Astrocyte (in vitro differentiated cells and primary cell): ENCODE results near the gene EFL1. TPM values are rescaled to one million over a fixed set of nuclear protein-coding genes. Genes with fewer than 3 reads are reported as not detected.
"Not testable (repeated sequence)": the region's sequence is repeated elsewhere in the genome, so short reads cannot be mapped to it uniquely, and the experiment has no call there.

Source experiments
- DNase-seq: peaks from one replicate; pipeline ENCODE4 v3.0.0-alpha.2; 2010; ENCODE audit warnings: low read depth
- FAIRE-seq: peaks from 2 replicates; lab custom pipeline; 2011; peaks lifted over from hg19 to GRCh38; lab: Jason Lieb, UNC
- H2AFZ ChIP-seq: 2 replicates; pipeline ENCODE4 v1.6.0; 2012; ENCODE audit warnings: low read depth, low read length, inconsistent platforms
- H3K27ac ChIP-seq: 2 replicates; pipeline ENCODE4 v1.5.1; 2011; ENCODE audit warnings: low read depth, low read length, inconsistent platforms
- H3K27me3 ChIP-seq: 2 replicates; pipeline ENCODE4 v1.6.0; 2011; ENCODE audit warnings: low read length, inconsistent platforms; ENCODE audit not compliant: insufficient read depth
- H3K36me3 ChIP-seq: 2 replicates; pipeline ENCODE4 v1.5.1; 2011; ENCODE audit warnings: low read length, inconsistent platforms; ENCODE audit not compliant: insufficient read depth
- H3K4me1 ChIP-seq: 2 replicates; pipeline ENCODE4 v1.5.1; 2011; ENCODE audit warnings: low read length, inconsistent platforms; ENCODE audit not compliant: insufficient read depth
- H3K4me2 ChIP-seq: 2 replicates; pipeline ENCODE4 v1.6.0; 2012; ENCODE audit warnings: low read length, inconsistent platforms
- H3K4me3 ChIP-seq: 2 replicates; pipeline ENCODE4 v1.5.1; 2011; ENCODE audit warnings: low read depth, mild to moderate bottlenecking, low read length, inconsistent platforms; ENCODE audit not compliant: insufficient read depth
- H3K79me2 ChIP-seq: 2 replicates; pipeline ENCODE4 v1.6.0; 2012; ENCODE audit warnings: mild to moderate bottlenecking, low read length, inconsistent platforms; ENCODE audit not compliant: insufficient read depth
- H3K9ac ChIP-seq: 2 replicates; pipeline ENCODE4 v1.6.0; 2012; ENCODE audit warnings: mild to moderate bottlenecking, low read length, inconsistent platforms
- H3K9me3 ChIP-seq: 2 replicates; pipeline ENCODE4 v1.5.1; 2012; ENCODE audit warnings: low read depth, mild to moderate bottlenecking, low read length, inconsistent platforms; ENCODE audit not compliant: insufficient read depth
- H4K20me1 ChIP-seq: 2 replicates; pipeline ENCODE4 v1.6.0; 2012; ENCODE audit warnings: low read length, inconsistent platforms; ENCODE audit not compliant: insufficient read depth
- H3K27ac Mint-ChIP-seq: one replicate; pipeline ENCODE4 v1.8.0; 2021; ENCODE audit warnings: mild to moderate bottlenecking, mixed read lengths; ENCODE audit not compliant: unreplicated experiment
- H3K27me3 Mint-ChIP-seq: one replicate; pipeline ENCODE4 v1.8.0; 2021; ENCODE audit warnings: low read depth, mixed read lengths; ENCODE audit not compliant: unreplicated experiment
- H3K36me3 Mint-ChIP-seq: one replicate; pipeline ENCODE4 v1.8.0; 2021; ENCODE audit warnings: low read depth, mixed read lengths; ENCODE audit not compliant: unreplicated experiment
- H3K4me1 Mint-ChIP-seq: one replicate; pipeline ENCODE4 v1.8.0; 2021; ENCODE audit warnings: low read depth, mixed read lengths; ENCODE audit not compliant: unreplicated experiment
- H3K4me3 Mint-ChIP-seq: one replicate; pipeline ENCODE4 v1.8.0; 2021; ENCODE audit warnings: mild to moderate bottlenecking, moderate library complexity, mixed read lengths; ENCODE audit not compliant: unreplicated experiment
- H3K9me3 Mint-ChIP-seq: one replicate; pipeline ENCODE4 v1.8.0; 2021; ENCODE audit warnings: mild to moderate bottlenecking, mixed read lengths; ENCODE audit not compliant: unreplicated experiment
- EZH2 ChIP-seq: IDR thresholded peaks from 2 replicates; pipeline ENCODE4 v1.6.1; 2012; ENCODE audit warnings: mild to moderate bottlenecking, low read length, inconsistent platforms; ENCODE audit not compliant: insufficient read depth
- total RNA-seq: library from RNA; stranded (reverse); gene quantifications from 2 replicates; pipeline ENCODE4 v1.2.1, GENCODE V29; 2021
- TF ChIP-seq, protein P1 (sequence below): IDR thresholded peaks from 2 replicates; pipeline ENCODE4 v1.5.1; 2011; ENCODE audit warnings: low read depth, mild to moderate bottlenecking, inconsistent platforms, low read length, moderate library complexity; ENCODE audit not compliant: insufficient read depth

EFL1 gene
- total RNA-seq, 1 donor from 2014 or later = 13.7 TPM

DNA sequence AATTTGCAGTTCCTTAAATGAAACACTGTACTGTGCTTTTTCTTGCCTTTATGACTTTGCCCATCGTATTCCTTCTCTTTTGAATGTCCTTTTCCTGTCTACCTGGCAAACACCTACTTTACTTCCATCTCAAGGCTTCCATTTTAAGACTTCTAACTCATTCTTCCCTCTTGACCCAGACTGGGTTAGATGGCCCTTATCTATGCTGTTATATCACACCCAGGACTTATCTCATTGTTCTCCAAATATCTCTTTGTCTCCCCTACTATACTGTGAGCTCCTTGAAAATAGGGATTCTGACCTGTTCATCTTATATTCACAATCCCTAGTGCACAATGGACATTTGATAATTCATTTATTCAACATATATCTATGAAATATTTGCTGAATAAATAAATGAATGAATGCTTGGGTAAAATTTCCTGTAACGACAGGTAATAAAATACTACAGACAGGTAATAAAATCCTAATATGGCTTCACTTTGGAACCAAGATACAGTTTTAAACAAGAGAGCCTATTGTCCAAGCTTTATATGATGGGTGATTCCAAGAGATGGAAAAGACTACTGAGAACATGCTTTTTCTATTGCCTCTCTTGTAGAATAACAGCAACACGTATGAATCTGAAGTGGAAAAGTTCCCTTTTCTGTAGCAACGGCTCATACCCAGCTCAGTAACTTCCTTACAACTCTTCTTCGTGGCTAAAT is 22.7 kb downstream of the EFL1 start:
- peaks cover 4% of the 10 kb centered on the region for H3K36me3 Mint-ChIP-seq
- TF ChIP-seq EZH2 = no peak
- TF ChIP-seq, protein P1, sequence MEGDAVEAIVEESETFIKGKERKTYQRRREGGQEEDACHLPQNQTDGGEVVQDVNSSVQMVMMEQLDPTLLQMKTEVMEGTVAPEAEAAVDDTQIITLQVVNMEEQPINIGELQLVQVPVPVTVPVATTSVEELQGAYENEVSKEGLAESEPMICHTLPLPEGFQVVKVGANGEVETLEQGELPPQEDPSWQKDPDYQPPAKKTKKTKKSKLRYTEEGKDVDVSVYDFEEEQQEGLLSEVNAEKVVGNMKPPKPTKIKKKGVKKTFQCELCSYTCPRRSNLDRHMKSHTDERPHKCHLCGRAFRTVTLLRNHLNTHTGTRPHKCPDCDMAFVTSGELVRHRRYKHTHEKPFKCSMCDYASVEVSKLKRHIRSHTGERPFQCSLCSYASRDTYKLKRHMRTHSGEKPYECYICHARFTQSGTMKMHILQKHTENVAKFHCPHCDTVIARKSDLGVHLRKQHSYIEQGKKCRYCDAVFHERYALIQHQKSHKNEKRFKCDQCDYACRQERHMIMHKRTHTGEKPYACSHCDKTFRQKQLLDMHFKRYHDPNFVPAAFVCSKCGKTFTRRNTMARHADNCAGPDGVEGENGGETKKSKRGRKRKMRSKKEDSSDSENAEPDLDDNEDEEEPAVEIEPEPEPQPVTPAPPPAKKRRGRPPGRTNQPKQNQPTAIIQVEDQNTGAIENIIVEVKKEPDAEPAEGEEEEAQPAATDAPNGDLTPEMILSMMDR = no peak
- no peaks in the 10 kb centered on the region for H3K9me3 ChIP-seq
- H2AFZ ChIP-seq = no peak overlapping the region
- peaks cover 2% of the 10 kb centered on the region for H3K36me3 ChIP-seq
- no peak overlapping the region for H3K27ac ChIP-seq
- no peaks in the 10 kb centered on the region for H3K4me1 ChIP-seq
- H3K9me3 Mint-ChIP-seq = no peaks in the 10 kb centered on the region
- no peak overlapping the region for H3K27ac Mint-ChIP-seq
- FAIRE-seq (no peak), DNase-seq (no peak)
- H3K79me2 ChIP-seq = no peaks in the 10 kb centered on the region
- H4K20me1 ChIP-seq = no peaks in the 10 kb centered on the region
- peaks cover 7% of the 10 kb centered on the region for H3K4me1 Mint-ChIP-seq
- H3K4me3 Mint-ChIP-seq = no peak overlapping the region
- H3K27me3 Mint-ChIP-seq = no peaks in the 10 kb centered on the region
- no peak overlapping the region for H3K4me2 ChIP-seq
- no peak overlapping the region for H3K9ac ChIP-seq
- H3K27me3 ChIP-seq = no peaks in the 10 kb centered on the region
- H3K4me3 ChIP-seq = no peak overlapping the region

DNA sequence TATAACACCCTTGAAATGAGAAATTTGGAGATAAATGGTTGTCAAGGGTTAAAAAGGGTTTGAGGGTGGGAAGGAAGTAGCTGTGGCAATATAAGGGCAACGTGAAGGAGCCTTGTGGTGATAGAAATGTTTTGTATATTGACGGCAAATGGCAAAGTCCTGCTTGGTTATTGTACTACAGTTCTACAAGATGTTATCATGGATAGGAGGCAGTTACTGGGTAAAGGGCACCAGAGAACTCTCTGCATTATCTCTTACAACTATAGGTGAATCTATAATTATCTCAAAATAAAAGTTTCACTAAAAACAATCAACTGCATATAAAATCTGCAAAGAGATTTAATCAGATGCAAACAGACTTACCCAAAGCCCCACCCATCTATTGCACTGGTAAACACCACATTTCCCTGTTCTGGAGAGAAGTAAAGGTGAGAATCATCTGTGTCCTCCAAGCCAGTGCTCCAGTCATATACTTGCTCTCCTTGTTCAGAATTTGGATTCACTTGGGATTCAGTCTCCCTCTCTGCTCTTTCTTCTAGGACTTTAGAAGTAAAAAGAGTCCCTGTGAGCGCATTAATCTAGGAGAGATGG is 24.5 kb downstream of the EFL1 start:
- H4K20me1 ChIP-seq, H3K4me3 ChIP-seq, H3K4me1 ChIP-seq, H3K9ac ChIP-seq, H3K4me2 ChIP-seq, H3K27ac ChIP-seq, H3K36me3 Mint-ChIP-seq, H3K36me3 ChIP-seq, H2AFZ ChIP-seq, H3K4me3 Mint-ChIP-seq, H3K27ac Mint-ChIP-seq, H3K4me1 Mint-ChIP-seq, H3K79me2 ChIP-seq, DNase-seq, FAIRE-seq, H3K9me3 ChIP-seq, H3K9me3 Mint-ChIP-seq, H3K27me3 Mint-ChIP-seq, H3K27me3 ChIP-seq: not testable (repeated sequence)

DNA sequence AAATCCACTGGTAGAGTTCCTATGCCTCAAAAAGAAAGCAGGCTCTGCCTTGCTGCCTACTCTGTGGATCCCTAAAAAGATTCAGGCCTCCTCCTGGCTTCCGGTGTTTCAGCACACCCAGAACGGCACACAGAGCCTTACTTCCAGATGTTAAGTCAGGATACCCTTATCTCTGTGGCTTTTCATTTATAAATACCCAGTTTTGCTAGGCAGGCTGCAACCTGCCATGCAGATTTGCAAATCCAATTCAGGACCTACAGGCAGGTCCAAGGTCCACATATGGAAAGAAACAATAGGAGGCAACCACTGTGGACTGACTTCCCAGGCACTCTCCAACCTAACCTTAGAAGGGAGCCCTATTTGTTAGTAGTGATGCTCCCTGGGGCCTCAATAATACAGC is 30.7 kb downstream of the EFL1 start:
- Histone ChIP-seq H3K9me3 (no peaks in the 10 kb centered on the region), H3K36me3 (peaks cover 3% of the 10 kb centered on the region), H3K4me3 (no peak overlapping the region), H3K9ac (no peak overlapping the region), H3K4me2 (no peak overlapping the region), H2AFZ (no peak overlapping the region), H3K79me2 (no peaks in the 10 kb centered on the region), H4K20me1 (no peaks in the 10 kb centered on the region), H3K4me1 (no peaks in the 10 kb centered on the region), H3K27ac (no peak overlapping the region), H3K27me3 (no peaks in the 10 kb centered on the region)
- Mint-ChIP-seq H3K36me3 (peaks cover 1% of the 10 kb centered on the region), H3K4me3 (no peak overlapping the region), H3K27me3 (no peaks in the 10 kb centered on the region), H3K9me3 (no peaks in the 10 kb centered on the region), H3K27ac (no peak overlapping the region), H3K4me1 (peaks cover 6% of the 10 kb centered on the region)
- FAIRE-seq (no peak), DNase-seq (no peak)
- TF ChIP-seq EZH2 = no peak
- TF ChIP-seq, protein P1 = no peak
